Chondrocyte (in vitro differentiated cells): ENCODE results near the gene MYOM1. TPM values are rescaled to one million over a fixed set of nuclear protein-coding genes. Genes with fewer than 3 reads are reported as not detected.
"Not testable (repeated sequence)": the region's sequence is repeated elsewhere in the genome, so short reads cannot be mapped to it uniquely, and the experiment has no call there.

Experiments used
- DNase-seq: peaks from one replicate; pipeline ENCODE4 v3.0.0; 2021; ENCODE audit warnings: mixed read lengths, low spot score
- H3K27ac Mint-ChIP-seq: one replicate; pipeline ENCODE4 v1.8.0; 2021; ENCODE audit warnings: mild to moderate bottlenecking, moderate library complexity, mixed read lengths; ENCODE audit not compliant: unreplicated experiment
- H3K27me3 Mint-ChIP-seq: 2 replicates; pipeline ENCODE4 v1.8.0; 2021; ENCODE audit warnings: low read depth, mixed read lengths
- H3K36me3 Mint-ChIP-seq: 2 replicates; pipeline ENCODE4 v1.8.0; 2021; ENCODE audit warnings: low read depth, mixed read lengths
- H3K4me1 Mint-ChIP-seq: 2 replicates; pipeline ENCODE4 v1.8.0; 2021; ENCODE audit warnings: low read depth, mild to moderate bottlenecking, mixed read lengths
- H3K4me3 Mint-ChIP-seq: one replicate; pipeline ENCODE4 v1.8.0; 2021; ENCODE audit warnings: mild to moderate bottlenecking, moderate library complexity, mixed read lengths; ENCODE audit not compliant: unreplicated experiment
- H3K9me3 Mint-ChIP-seq: 2 replicates; pipeline ENCODE4 v1.8.0; 2021; ENCODE audit warnings: low read depth, mixed read lengths
- total RNA-seq: library from RNA; stranded (reverse); gene quantifications from 3 replicates; pipeline ENCODE4 v1.2.1, GENCODE V29; 2021
- TF ChIP-seq, protein P1 (sequence below): fragments of 200-600 bp; sonication (generic); IDR thresholded peaks from 2 replicates; pipeline ENCODE4 v1.5.0; 2021; ENCODE audit warnings: antibody characterized with exemption, mild to moderate bottlenecking, moderate library complexity

The MYOM1 gene
- total RNA-seq, 1 donor from 2014 or later, result 1.5 TPM

DNA sequence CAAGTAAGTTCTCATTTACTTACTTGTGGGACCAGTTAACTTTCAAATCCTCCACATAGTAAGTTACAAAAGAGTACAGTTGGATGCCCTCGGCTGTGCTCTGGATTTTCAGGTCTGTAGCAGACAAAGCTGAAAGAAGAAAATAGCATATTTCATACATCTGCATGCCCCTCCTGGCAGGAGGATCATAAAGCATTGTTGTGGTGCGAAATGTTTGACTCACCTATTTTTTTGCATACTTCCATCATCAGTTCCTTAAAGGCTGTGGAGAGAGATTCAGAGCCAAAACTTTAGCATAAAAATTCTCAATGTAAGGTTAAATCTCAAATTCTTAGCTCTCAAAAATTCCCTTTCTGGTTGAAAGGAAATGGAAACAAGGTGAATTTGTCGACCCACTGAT, 136.0 kb downstream of the MYOM1 start:
- no peak for DNase-seq
- Mint-ChIP-seq H3K36me3 (no peaks in the 10 kb centered on the region), H3K27ac (no peak overlapping the region), H3K4me1 (peaks cover 40% of the 10 kb centered on the region), H3K9me3 (no peaks in the 10 kb centered on the region), H3K4me3 (no peak overlapping the region), H3K27me3 (no peaks in the 10 kb centered on the region)
- TF ChIP-seq, protein P1, sequence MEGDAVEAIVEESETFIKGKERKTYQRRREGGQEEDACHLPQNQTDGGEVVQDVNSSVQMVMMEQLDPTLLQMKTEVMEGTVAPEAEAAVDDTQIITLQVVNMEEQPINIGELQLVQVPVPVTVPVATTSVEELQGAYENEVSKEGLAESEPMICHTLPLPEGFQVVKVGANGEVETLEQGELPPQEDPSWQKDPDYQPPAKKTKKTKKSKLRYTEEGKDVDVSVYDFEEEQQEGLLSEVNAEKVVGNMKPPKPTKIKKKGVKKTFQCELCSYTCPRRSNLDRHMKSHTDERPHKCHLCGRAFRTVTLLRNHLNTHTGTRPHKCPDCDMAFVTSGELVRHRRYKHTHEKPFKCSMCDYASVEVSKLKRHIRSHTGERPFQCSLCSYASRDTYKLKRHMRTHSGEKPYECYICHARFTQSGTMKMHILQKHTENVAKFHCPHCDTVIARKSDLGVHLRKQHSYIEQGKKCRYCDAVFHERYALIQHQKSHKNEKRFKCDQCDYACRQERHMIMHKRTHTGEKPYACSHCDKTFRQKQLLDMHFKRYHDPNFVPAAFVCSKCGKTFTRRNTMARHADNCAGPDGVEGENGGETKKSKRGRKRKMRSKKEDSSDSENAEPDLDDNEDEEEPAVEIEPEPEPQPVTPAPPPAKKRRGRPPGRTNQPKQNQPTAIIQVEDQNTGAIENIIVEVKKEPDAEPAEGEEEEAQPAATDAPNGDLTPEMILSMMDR, result no peak

DNA sequence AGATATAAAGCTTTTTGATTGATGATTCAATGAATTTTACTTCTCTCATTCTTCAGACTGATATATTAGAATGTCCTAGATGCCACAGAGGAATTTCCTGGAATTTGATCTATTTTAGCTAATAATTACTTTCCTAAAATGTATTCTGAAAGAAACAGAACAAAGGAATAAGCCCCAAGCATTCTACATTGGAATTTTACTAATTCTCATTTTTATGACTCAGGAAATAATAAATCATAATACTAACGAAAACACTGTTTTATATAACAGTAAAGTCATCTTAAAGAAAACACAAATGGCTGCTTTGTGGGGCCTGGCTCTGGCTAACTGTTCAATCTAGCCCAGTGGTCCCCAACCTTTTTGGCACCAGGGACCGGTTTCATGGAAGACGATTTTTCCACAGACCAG, 138.2 kb downstream of the MYOM1 start:
- DNase-seq, result no peak
- peaks cover 31% of the 10 kb centered on the region for H3K4me1 Mint-ChIP-seq

DNA sequence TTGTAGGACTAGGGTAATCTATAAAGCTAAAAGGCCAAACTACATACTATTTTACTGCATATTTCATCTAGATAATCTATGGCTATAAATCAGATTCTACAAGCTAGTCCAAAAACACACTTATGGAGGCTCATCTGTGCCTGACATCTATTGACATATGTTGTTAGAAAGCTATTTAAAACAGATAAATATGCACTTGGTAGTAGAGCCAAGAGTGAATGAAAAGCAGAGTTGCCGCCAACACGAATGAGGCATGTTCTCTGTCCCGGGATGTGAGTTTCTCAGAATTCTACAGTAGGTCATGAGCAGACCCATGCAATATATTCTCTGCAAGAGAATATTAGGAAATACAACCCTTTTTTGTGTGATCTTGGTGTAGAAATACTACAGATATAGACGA, 140.1 kb downstream of the MYOM1 start:
- Mint-ChIP-seq H3K4me1 (peaks cover 37% of the 10 kb centered on the region), H3K4me3 (no peak overlapping the region), H3K36me3 (no peaks in the 10 kb centered on the region), H3K27ac (no peak overlapping the region), H3K27me3 (no peaks in the 10 kb centered on the region), H3K9me3 (no peaks in the 10 kb centered on the region)
- no peak for DNase-seq
- TF ChIP-seq, protein P1, result no peak

More for the DNA sequence above, 138.2 kb downstream of the MYOM1 start:
- H3K9me3 Mint-ChIP-seq, result no peaks in the 10 kb centered on the region
- H3K27me3 Mint-ChIP-seq, result no peaks in the 10 kb centered on the region
- peak overlapping the region; percentile 45 for H3K27ac Mint-ChIP-seq
- TF ChIP-seq, protein P1, result no peak
- H3K36me3 Mint-ChIP-seq, result no peaks in the 10 kb centered on the region
- H3K4me3 Mint-ChIP-seq, result no peak overlapping the region

DNA sequence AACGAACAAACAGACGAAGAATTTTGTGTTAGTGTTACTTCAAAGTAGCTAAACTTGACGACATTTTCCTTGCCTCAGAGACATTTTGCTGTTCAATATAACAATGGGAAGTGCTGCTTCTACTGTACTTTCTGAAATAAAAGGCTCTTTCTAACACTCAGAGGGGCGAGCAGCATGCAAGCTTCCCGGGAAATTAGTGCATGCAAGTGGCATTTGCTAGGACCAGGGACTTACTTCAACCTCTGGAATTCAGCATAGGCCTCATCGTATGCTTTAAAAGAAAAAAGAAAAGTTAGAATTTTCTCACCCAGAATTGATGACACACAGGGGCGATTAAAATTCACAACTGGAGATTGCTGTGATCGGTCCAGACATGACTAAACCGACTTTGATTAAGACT, 144.3 kb downstream of the MYOM1 start:
- TF ChIP-seq, protein P1, result no peak
- Mint-ChIP-seq H3K27ac (peak overlapping the region; percentile 25), H3K36me3 (no peaks in the 10 kb centered on the region), H3K9me3 (no peaks in the 10 kb centered on the region), H3K4me1 (peaks cover 12% of the 10 kb centered on the region), H3K27me3 (no peaks in the 10 kb centered on the region), H3K4me3 (no peak overlapping the region)
- no peak for DNase-seq

DNA sequence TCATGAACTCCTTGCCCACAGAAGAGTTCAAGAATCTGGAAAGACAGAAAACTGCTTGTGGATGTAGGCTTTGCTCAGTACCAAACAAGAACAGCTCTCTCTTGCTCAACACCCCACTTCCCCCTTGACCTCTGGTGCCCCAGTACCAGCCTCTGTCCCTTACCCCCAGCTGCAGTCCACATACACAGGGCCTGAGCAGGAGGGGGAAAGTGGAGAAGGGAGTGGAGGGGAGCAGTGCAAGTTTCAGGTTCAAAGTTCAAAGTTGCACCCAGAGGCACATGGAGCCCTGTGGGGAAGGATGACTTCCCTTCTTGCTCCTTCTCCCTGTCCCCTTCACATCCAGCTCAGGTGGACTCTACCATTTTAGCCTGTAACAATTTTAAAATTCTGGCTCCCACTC, 145.7 kb downstream of the MYOM1 start:
- peaks cover 12% of the 10 kb centered on the region for H3K4me1 Mint-ChIP-seq
- H3K4me3 Mint-ChIP-seq, result no peak overlapping the region
- DNase-seq, result no peak
- no peaks in the 10 kb centered on the region for H3K36me3 Mint-ChIP-seq
- no peak overlapping the region for H3K27ac Mint-ChIP-seq
- H3K27me3 Mint-ChIP-seq, result no peaks in the 10 kb centered on the region
- TF ChIP-seq, protein P1, result no peak
- no peaks in the 10 kb centered on the region for H3K9me3 Mint-ChIP-seq

DNA sequence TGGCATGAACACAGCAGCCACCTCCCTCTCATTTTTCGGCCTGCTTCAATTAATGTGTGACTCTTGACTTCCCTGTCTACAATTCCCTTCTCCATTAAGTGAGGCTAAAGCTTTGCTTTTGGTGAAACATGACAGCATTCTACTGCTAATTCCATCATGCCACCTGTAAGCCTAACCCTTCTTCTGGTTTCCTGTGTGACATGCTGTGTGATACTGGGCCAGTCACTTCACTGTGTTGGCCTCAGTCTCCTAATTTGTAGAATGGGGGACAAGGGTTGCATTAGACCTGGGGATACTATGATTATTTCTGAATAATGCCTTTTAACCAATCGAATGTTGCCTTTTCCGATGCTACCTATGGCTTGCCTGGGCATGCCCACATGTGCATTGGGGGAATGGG, 146.4 kb downstream of the MYOM1 start:
- not testable (repeated sequence) for DNase-seq, H3K4me3 Mint-ChIP-seq, H3K36me3 Mint-ChIP-seq, H3K9me3 Mint-ChIP-seq, H3K27ac Mint-ChIP-seq, H3K27me3 Mint-ChIP-seq
- peaks cover 12% of the 10 kb centered on the region for H3K4me1 Mint-ChIP-seq
